HUES64 (cell line): ENCODE measurements around the gene CLTB.
A peak's percentile ranks its signal among the peaks of the same experiment; 100 is the strongest.

Source experiments
- H3K27ac ChIP-seq: 2 replicates; pipeline ENCODE4 v1.7.0; 2013; ENCODE audit warnings: low read depth, low read length, inconsistent platforms
- H3K27me3 ChIP-seq: 2 replicates; pipeline ENCODE4 v1.6.1; 2013; ENCODE audit warnings: mild to moderate bottlenecking, low read length; ENCODE audit not compliant: insufficient read depth
- H3K36me3 ChIP-seq: 2 replicates; pipeline ENCODE4 v1.6.1; 2013; ENCODE audit warnings: mild to moderate bottlenecking, low read length; ENCODE audit not compliant: insufficient read depth
- H3K4me1 ChIP-seq: 2 replicates; pipeline ENCODE4 v1.6.1; 2013; ENCODE audit warnings: mild to moderate bottlenecking, low read length, moderate library complexity; ENCODE audit not compliant: insufficient read depth
- H3K4me3 ChIP-seq: 2 replicates; pipeline ENCODE4 v1.5.1; 2013; ENCODE audit warnings: mild to moderate bottlenecking, low read length, moderate library complexity
- H3K9ac ChIP-seq: 2 replicates; pipeline ENCODE4 v1.6.1; 2013; ENCODE audit warnings: mild to moderate bottlenecking, low read depth, low read length
- H3K9me3 ChIP-seq: 2 replicates; pipeline ENCODE4 v1.6.1; 2013; ENCODE audit warnings: low read depth, low read length; ENCODE audit not compliant: insufficient read depth
- WGBS: fragments of 150-250, 120-280 bp; methylation state at CpG from one replicate; pipeline ENCODE4 v1.1.7; 2013; ENCODE audit warnings: missing lambda C conversion rate; 5-methylcytosine and 5-hydroxymethylcytosine counted together

The CLTB gene

GRCh38 chr5:176425791-176426190 is 9.5 kb upstream of the CLTB start:
- Histone ChIP-seq H3K9me3 (peaks cover 11% of the 10 kb centered on the region; the same call in 1 of the 2 replicates), H3K27me3 (no peaks in the 10 kb centered on the region), H3K4me3 (no peak overlapping the region), H3K36me3 (no peaks in the 10 kb centered on the region), H3K27ac (no peak overlapping the region), H3K9ac (no peak overlapping the region), H3K4me1 (no peaks in the 10 kb centered on the region)
- 90% methylated on average over 1 of the region's 1 CpG for WGBS

- no peaks in the 10 kb centered on the region for H3K36me3 ChIP-seq
- H3K9me3 ChIP-seq = peaks cover 17% of the 10 kb centered on the region; the same call in 1 of the 2 replicates
- no peaks in the 10 kb centered on the region for H3K4me1 ChIP-seq
- H3K9ac ChIP-seq = no peak overlapping the region
- no peaks in the 10 kb centered on the region for H3K27me3 ChIP-seq
- H3K27ac ChIP-seq = no peak overlapping the region
- H3K4me3 ChIP-seq = no peak overlapping the region
- WGBS = 96% methylated on average over 1 of the region's 1 CpG
Measured at GRCh38 chr5:176425138-176425537, 8.8 kb upstream of the CLTB start.

- Histone ChIP-seq H3K27me3 (no peaks in the 10 kb centered on the region), H3K9ac (no peak overlapping the region), H3K9me3 (peaks cover 20% of the 10 kb centered on the region), H3K27ac (no peak overlapping the region), H3K4me3 (no peak overlapping the region), H3K4me1 (no peaks in the 10 kb centered on the region), H3K36me3 (no peaks in the 10 kb centered on the region)
- 86% methylated on average over 3 of the region's 3 CpGs for WGBS
Measured at GRCh38 chr5:176424181-176424580, 7.8 kb upstream of the CLTB start.

- WGBS = 96% methylated on average over 2 of the region's 2 CpGs
- no peaks in the 10 kb centered on the region for H3K36me3 ChIP-seq
- H3K27ac ChIP-seq = no peak overlapping the region
- no peak overlapping the region for H3K9ac ChIP-seq
- H3K27me3 ChIP-seq = peaks cover 9% of the 10 kb centered on the region
- peaks cover 18% of the 10 kb centered on the region for H3K9me3 ChIP-seq
- H3K4me1 ChIP-seq = no peaks in the 10 kb centered on the region
- H3K4me3 ChIP-seq = no peak overlapping the region
Measured at GRCh38 chr5:176420972-176421544, 4.7 kb upstream of the CLTB start.

- Histone ChIP-seq H3K9me3 (peaks cover 10% of the 10 kb centered on the region), H3K27ac (no peak overlapping the region), H3K27me3 (peaks cover 9% of the 10 kb centered on the region), H3K9ac (no peak overlapping the region), H3K4me3 (no peak overlapping the region), H3K4me1 (no peaks in the 10 kb centered on the region), H3K36me3 (no peaks in the 10 kb centered on the region)
- 93% methylated on average over 5 of the region's 5 CpGs for WGBS
Measured at GRCh38 chr5:176420086-176420485, 3.7 kb upstream of the CLTB start.

- Histone ChIP-seq H3K9me3 (peaks cover 9% of the 10 kb centered on the region; the same call in 1 of the 2 replicates), H3K27ac (no peak overlapping the region), H3K27me3 (peaks cover 9% of the 10 kb centered on the region), H3K4me1 (no peaks in the 10 kb centered on the region), H3K9ac (no peak overlapping the region), H3K36me3 (no peaks in the 10 kb centered on the region), H3K4me3 (no peak overlapping the region)
- WGBS = 88% methylated on average over 9 of the region's 9 CpGs
Measured at GRCh38 chr5:176418251-176418650, 1.9 kb upstream of the CLTB start.

- 87% methylated on average over 11 of the region's 11 CpGs for WGBS
Measured at GRCh38 chr5:176416965-176417364, 626 bp upstream of the CLTB start.

GRCh38 chr5:176415240-176415951 is 943 bp downstream of the CLTB start:
- Histone ChIP-seq H3K36me3 (no peaks in the 10 kb centered on the region), H3K4me1 (no peaks in the 10 kb centered on the region), H3K9me3 (peaks cover 6% of the 10 kb centered on the region; the same call in 1 of the 2 replicates), H3K9ac (no peak overlapping the region; the same call in 1 of the 2 replicates), H3K4me3 (peak overlapping the region; percentile 74), H3K27me3 (peaks cover 9% of the 10 kb centered on the region), H3K27ac (no peak overlapping the region)
- WGBS = 81% methylated on average over 12 of the region's 13 CpGs

More at GRCh38 chr5:176416965-176417364, 626 bp upstream of the CLTB start:
- Histone ChIP-seq H3K27ac (no peak overlapping the region), H3K36me3 (no peaks in the 10 kb centered on the region), H3K4me1 (no peaks in the 10 kb centered on the region), H3K4me3 (peak overlapping the region; percentile 74), H3K9me3 (peaks cover 9% of the 10 kb centered on the region; the same call in 1 of the 2 replicates), H3K9ac (peak overlapping the region; percentile 46; the same call in 1 of the 2 replicates), H3K27me3 (peaks cover 9% of the 10 kb centered on the region)

DNA sequence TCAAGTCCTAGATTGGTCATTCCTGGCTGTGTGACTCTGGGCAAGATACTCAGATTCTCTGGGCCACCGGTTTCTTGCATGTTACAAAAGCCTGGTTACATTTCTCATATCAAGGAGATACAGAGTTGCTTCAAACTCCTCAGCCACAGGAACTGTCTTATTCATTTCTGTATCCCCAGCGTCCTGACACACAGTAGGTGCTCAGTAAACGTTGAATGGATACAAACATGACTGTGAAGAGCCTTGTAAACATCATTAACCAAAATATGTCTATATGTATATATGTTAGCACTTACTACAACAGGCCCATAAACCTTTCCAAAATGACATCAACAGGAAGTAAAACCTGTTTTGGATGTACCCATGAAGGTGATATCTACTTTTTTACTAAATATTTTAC is 1.6 kb downstream of the CLTB start:
- Histone ChIP-seq H3K27me3 (peaks cover 9% of the 10 kb centered on the region), H3K4me1 (no peaks in the 10 kb centered on the region), H3K4me3 (no peak overlapping the region), H3K27ac (no peak overlapping the region), H3K9me3 (peaks cover 1% of the 10 kb centered on the region; the same call in 1 of the 2 replicates), H3K36me3 (no peaks in the 10 kb centered on the region), H3K9ac (no peak overlapping the region)
- 95% methylated on average over 3 of the region's 3 CpGs for WGBS

DNA sequence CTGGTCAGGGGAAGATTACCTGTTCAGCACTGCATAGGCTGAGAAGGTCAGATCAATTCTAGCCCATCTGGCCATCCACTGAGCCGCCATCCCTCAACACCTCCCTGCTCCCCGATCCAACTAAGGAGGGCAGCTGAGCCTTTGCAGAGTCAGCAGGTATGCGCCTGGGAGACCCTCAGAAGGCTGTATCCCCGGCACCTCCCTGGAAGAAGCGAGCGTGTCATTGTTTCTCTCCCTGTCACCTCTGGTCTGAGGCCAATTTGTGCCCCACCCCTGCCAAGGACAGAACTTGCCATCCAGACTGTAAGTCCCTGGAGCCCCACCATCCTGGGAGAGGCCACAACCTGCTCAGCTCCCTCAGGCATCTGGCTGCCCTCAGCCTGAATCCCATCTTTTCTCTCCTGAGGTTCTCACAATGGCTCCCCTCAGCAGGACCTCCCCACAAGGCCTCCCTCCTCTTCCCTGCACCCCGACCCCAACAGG is 2.6 kb downstream of the CLTB start:
- H3K27ac ChIP-seq = no peak overlapping the region
- WGBS = 88% methylated on average over 7 of the region's 7 CpGs
- no peaks in the 10 kb centered on the region for H3K9me3 ChIP-seq
- no peak overlapping the region for H3K9ac ChIP-seq
- H3K36me3 ChIP-seq = no peaks in the 10 kb centered on the region
- H3K27me3 ChIP-seq = peaks cover 9% of the 10 kb centered on the region
- no peaks in the 10 kb centered on the region for H3K4me1 ChIP-seq
- H3K4me3 ChIP-seq = no peak overlapping the region

DNA sequence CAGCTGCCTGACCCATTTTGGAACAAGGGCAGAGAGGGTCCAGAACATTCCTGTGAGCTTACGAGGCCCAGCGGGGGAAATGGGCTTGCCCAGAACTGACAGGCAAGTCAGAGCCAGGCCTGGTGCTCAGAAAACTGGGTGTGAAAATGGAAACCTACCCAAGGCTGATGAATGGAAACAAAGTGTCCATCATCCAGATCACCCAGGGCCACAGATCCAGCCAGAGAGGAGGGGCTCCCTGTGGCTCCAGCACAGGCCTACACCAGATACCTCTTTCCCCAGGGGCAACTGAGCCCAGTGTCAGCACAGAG is 3.1 kb downstream of the CLTB start:
- Histone ChIP-seq H3K4me1 (no peaks in the 10 kb centered on the region), H3K4me3 (no peak overlapping the region), H3K36me3 (no peaks in the 10 kb centered on the region), H3K9ac (no peak overlapping the region), H3K27ac (no peak overlapping the region), H3K27me3 (peaks cover 9% of the 10 kb centered on the region), H3K9me3 (no peaks in the 10 kb centered on the region)
- 88% methylated on average over 2 of the region's 2 CpGs for WGBS
